H9 (cell line): ENCODE measurements around the gene MARS1. TPM values are rescaled to one million over a fixed set of nuclear protein-coding genes. Genes with fewer than 3 reads are reported as not detected.
A peak's percentile ranks its signal among the peaks of the same experiment; 100 is the strongest.

ENCODE experiments used
- DNase-seq: peaks from one replicate; pipeline ENCODE4 v3.0.0-alpha.2; 2017
- H2AFZ ChIP-seq: one replicate; pipeline ENCODE4 v1.6.1; 2013; ENCODE audit warnings: mild to moderate bottlenecking, low read length, control low read depth, moderate library complexity
- H2AK5ac ChIP-seq: 2 replicates; pipeline ENCODE4 v1.6.1; 2013; ENCODE audit warnings: low read length, control low read depth, mixed read lengths; ENCODE audit not compliant: insufficient read length
- H2BK120ac ChIP-seq: one replicate; pipeline ENCODE4 v1.6.1; 2013; ENCODE audit warnings: low read depth, mild to moderate bottlenecking, low read length, control low read depth, inconsistent platforms; ENCODE audit not compliant: poor library complexity, severe bottlenecking
- H2BK12ac ChIP-seq: 2 replicates; pipeline ENCODE4 v1.6.1; 2013; ENCODE audit warnings: low read length, control low read depth, mixed read lengths, low read depth; ENCODE audit not compliant: insufficient read length
- H2BK15ac ChIP-seq: 2 replicates; pipeline ENCODE4 v1.6.1; 2013; ENCODE audit warnings: low read depth, low read length, control low read depth
- H2BK20ac ChIP-seq: one replicate; pipeline ENCODE4 v1.6.1; 2013; ENCODE audit warnings: low read depth, mild to moderate bottlenecking, low read length, control low read depth, inconsistent platforms; ENCODE audit not compliant: poor library complexity, severe bottlenecking
- H2BK5ac ChIP-seq: 2 replicates; pipeline ENCODE4 v1.6.1; 2013; ENCODE audit warnings: low read length, control low read depth, mixed read lengths; ENCODE audit not compliant: insufficient read length
- H3K14ac ChIP-seq: 2 replicates; pipeline ENCODE4 v1.6.1; 2013; ENCODE audit warnings: low read length, control low read depth; ENCODE audit not compliant: insufficient read depth
- H3K18ac ChIP-seq: 2 replicates; pipeline ENCODE4 v1.6.1; 2013; ENCODE audit warnings: low read depth, mild to moderate bottlenecking, mixed read lengths, low read length, control low read depth; ENCODE audit not compliant: insufficient read length
- H3K23ac ChIP-seq: 2 replicates; pipeline ENCODE4 v1.6.1; 2013; ENCODE audit warnings: low read length, control low read depth, mixed read lengths, low read depth; ENCODE audit not compliant: insufficient read length
- H3K23me2 ChIP-seq: 2 replicates; pipeline ENCODE4 v1.6.1; 2013; ENCODE audit warnings: low read depth, mild to moderate bottlenecking, mixed read lengths, low read length, control low read depth; ENCODE audit not compliant: insufficient read length, poor library complexity, severe bottlenecking
- H3K27ac ChIP-seq: 2 replicates; pipeline ENCODE4 v1.5.1; 2013; ENCODE audit warnings: low read length, control low read depth, mixed read lengths, low read depth; ENCODE audit not compliant: insufficient read length
- H3K27me3 ChIP-seq: 2 replicates; pipeline ENCODE4 v1.6.1; 2013; ENCODE audit warnings: low read length, control low read depth, inconsistent platforms; ENCODE audit not compliant: insufficient read depth
- H3K4ac ChIP-seq: 2 replicates; pipeline ENCODE4 v1.6.1; 2013; ENCODE audit warnings: low read depth, mild to moderate bottlenecking, control low read depth, inconsistent platforms, low read length, moderate library complexity
- H3K4me1 ChIP-seq: 2 replicates; pipeline ENCODE4 v1.6.1; 2013; ENCODE audit warnings: low read length, control low read depth, inconsistent platforms; ENCODE audit not compliant: insufficient read depth
- H3K4me2 ChIP-seq: 2 replicates; pipeline ENCODE4 v1.6.1; 2013; ENCODE audit warnings: low read length, control low read depth, mixed read lengths; ENCODE audit not compliant: insufficient read length, insufficient read depth
- H3K56ac ChIP-seq: 2 replicates; pipeline ENCODE4 v1.6.1; 2013; ENCODE audit warnings: low read depth, mild to moderate bottlenecking, mixed read lengths, low read length, control low read depth; ENCODE audit not compliant: insufficient read length
- H3K79me1 ChIP-seq: 2 replicates; pipeline ENCODE4 v1.6.1; 2013; ENCODE audit warnings: low read depth, mild to moderate bottlenecking, moderate library complexity, low read length, control low read depth, inconsistent platforms; ENCODE audit not compliant: insufficient read depth, poor library complexity, severe bottlenecking
- H3K79me2 ChIP-seq: 2 replicates; pipeline ENCODE4 v1.6.1; 2013; ENCODE audit warnings: low read length, control low read depth, inconsistent platforms; ENCODE audit not compliant: insufficient read depth
- H3K9ac ChIP-seq: 2 replicates; pipeline ENCODE4 v1.6.1; 2013; ENCODE audit warnings: low read length, control low read depth, mixed read lengths; ENCODE audit not compliant: insufficient read length; ENCODE audit errors: extremely low read depth
- H3K9me3 ChIP-seq: one replicate; pipeline ENCODE4 v1.6.1; 2013; ENCODE audit warnings: low read depth, low read length, inconsistent platforms; ENCODE audit not compliant: control insufficient read depth
- H3T11ph ChIP-seq: one replicate; pipeline ENCODE4 v1.6.1; 2013; ENCODE audit warnings: mild to moderate bottlenecking, low read length, control low read depth, inconsistent platforms
- H4K20me1 ChIP-seq: one replicate; pipeline ENCODE4 v1.6.1; 2013; ENCODE audit not compliant: control insufficient read depth, insufficient read length, insufficient read depth
- H4K5ac ChIP-seq: 2 replicates; pipeline ENCODE4 v1.6.1; 2013; ENCODE audit warnings: low read depth, mild to moderate bottlenecking, mixed read lengths, low read length, control low read depth; ENCODE audit not compliant: insufficient read length
- H4K8ac ChIP-seq: replicated peaks from 2 replicates; pipeline ENCODE4 v1.6.1; 2013; ENCODE audit warnings: low read length, control low read depth, mixed read lengths, low read depth; ENCODE audit not compliant: insufficient read length
- H4K91ac ChIP-seq: 2 replicates; pipeline ENCODE4 v1.6.1; 2013; ENCODE audit warnings: low read depth, mild to moderate bottlenecking, moderate library complexity, mixed read lengths, low read length, control low read depth; ENCODE audit not compliant: insufficient read length
- H3K27ac Mint-ChIP-seq, 3 experiments: 2 replicates in 2 of 3; 3 replicates in 1 of 3; pipeline ENCODE4 v1.8.0; 2020 to 2021; ENCODE audit warnings: mixed read lengths in 3 of 3, mild to moderate bottlenecking in 1 of 3, moderate library complexity in 1 of 3
- H3K27me3 Mint-ChIP-seq: 2 replicates; pipeline ENCODE4 v1.8.0; 2021; ENCODE audit warnings: low read depth, mild to moderate bottlenecking, moderate library complexity, mixed read lengths
- H3K36me3 Mint-ChIP-seq, 3 experiments: 2 replicates in 2 of 3; 3 replicates in 1 of 3; pipeline ENCODE4 v1.8.0; 2020 to 2021; ENCODE audit warnings: low read depth in 3 of 3, mixed read lengths in 3 of 3; ENCODE audit not compliant: insufficient read depth in 1 of 3
- H3K4me1 Mint-ChIP-seq, 2 experiments: 2 replicates each; pipeline ENCODE4 v1.8.0; 2020; ENCODE audit warnings: mixed read lengths in 2 of 2
- H3K4me3 Mint-ChIP-seq, 2 experiments: 2 replicates in 1 of 2; 3 replicates in 1 of 2; pipeline ENCODE4 v1.8.0; 2020 to 2021; ENCODE audit warnings: mild to moderate bottlenecking in 2 of 2, mixed read lengths in 2 of 2, moderate library complexity in 1 of 2
- H3K9me3 Mint-ChIP-seq, 2 experiments: 2 replicates in 1 of 2; 3 replicates in 1 of 2; pipeline ENCODE4 v1.8.0; 2020; ENCODE audit warnings: mild to moderate bottlenecking in 2 of 2, mixed read lengths in 2 of 2, moderate library complexity in 1 of 2
- WGBS: extraction: QIAGEN DNeasy Blood & Tissue Kit; methylation state at CpG from one replicate; pipeline ENCODE4 v1.1.7; 2013; ENCODE audit warnings: missing lambda C conversion rate, low lambda C conversion rate, mixed read lengths; ENCODE audit not compliant: insufficient read length; ENCODE audit errors: extremely low coverage; 5-methylcytosine and 5-hydroxymethylcytosine counted together
- total RNA-seq: library from RNA; stranded (reverse); gene quantifications from 2 replicates; pipeline ENCODE4 v1.2.1, GENCODE V29; 2021
- TF ChIP-seq, protein P1 (sequence below): fragments of 200-600 bp; sonication (generic); conservative IDR thresholded peaks from 3 replicates; pipeline ENCODE4 v1.8.0; 2021; ENCODE audit warnings: antibody characterized with exemption, mild to moderate bottlenecking

MARS1 gene
- total RNA-seq, 1 experiment from 2014 or later: 368 TPM

DNA sequence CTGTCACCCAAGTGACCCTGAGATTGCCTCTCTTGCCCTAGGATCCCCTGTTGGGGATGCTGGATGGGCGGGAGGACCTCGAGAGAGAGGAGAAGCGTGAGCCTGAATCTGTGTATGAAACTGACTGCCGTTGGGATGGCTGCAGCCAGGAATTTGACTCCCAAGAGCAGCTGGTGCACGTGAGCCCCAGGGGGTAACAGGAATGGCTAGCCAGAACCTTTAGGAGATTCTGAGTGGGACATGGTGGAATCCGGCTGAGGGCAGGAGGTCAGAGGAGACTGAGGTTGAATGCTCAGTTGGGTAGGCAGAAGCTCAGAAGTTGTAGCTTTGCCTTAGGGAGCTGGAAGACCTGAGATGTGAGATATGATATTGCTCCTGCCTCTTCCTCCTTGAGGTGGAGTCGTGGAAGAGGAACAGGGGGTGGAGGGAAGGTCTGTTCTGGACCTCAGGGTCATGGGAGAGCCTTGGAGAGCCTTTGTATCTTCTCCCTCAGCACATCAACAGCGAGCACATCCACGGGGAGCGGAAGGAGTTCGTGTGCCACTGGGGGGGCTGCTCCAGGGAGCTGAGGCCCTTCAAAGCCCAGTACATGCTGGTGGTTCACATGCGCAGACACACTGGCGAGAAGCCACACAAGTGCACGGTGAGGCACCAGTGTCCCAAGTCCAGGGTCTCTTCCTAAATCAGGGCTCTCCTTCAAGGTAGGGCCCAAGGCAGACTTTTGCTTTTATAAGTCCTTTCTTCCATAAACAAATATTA, 21.9 kb upstream of the MARS1 start:
- no peak overlapping the region for H3K56ac ChIP-seq
- no peaks in the 10 kb centered on the region for H3K9me3 Mint-ChIP-seq
- no peak overlapping the region for H3K4me3 Mint-ChIP-seq
- H3K18ac ChIP-seq: no peak overlapping the region
- H2BK120ac ChIP-seq: no peak overlapping the region
- DNase-seq: peak; percentile 17
- H2BK5ac ChIP-seq: no peak overlapping the region
- H3T11ph ChIP-seq: no peak overlapping the region
- H2BK12ac ChIP-seq: no peak overlapping the region
- H3K23ac ChIP-seq: no peak overlapping the region
- H2AK5ac ChIP-seq: no peak overlapping the region
- no peak overlapping the region for H2AFZ ChIP-seq
- H4K8ac ChIP-seq: no peak overlapping the region
- H3K14ac ChIP-seq: no peak overlapping the region
- peaks cover 0 to 36% (median 19%) of the 10 kb centered on the region in 3 experiments for H3K36me3 Mint-ChIP-seq
- H3K9ac ChIP-seq: no peak overlapping the region
- H3K4ac ChIP-seq: no peak overlapping the region
- no peaks in the 10 kb centered on the region for H3K79me1 ChIP-seq
- no CpG with 5 or more reads among the region's 14 CpGs for WGBS
- H3K27ac ChIP-seq: no peak overlapping the region
- H3K4me1 ChIP-seq: no peaks in the 10 kb centered on the region
- no peak overlapping the region for H3K27ac Mint-ChIP-seq
- no peak overlapping the region for H4K5ac ChIP-seq
- H3K23me2 ChIP-seq: peaks cover 2% of the 10 kb centered on the region
- H3K79me2 ChIP-seq: no peaks in the 10 kb centered on the region
- H2BK15ac ChIP-seq: no peak overlapping the region
- no peaks in the 10 kb centered on the region for H4K20me1 ChIP-seq
- TF ChIP-seq, protein P1, sequence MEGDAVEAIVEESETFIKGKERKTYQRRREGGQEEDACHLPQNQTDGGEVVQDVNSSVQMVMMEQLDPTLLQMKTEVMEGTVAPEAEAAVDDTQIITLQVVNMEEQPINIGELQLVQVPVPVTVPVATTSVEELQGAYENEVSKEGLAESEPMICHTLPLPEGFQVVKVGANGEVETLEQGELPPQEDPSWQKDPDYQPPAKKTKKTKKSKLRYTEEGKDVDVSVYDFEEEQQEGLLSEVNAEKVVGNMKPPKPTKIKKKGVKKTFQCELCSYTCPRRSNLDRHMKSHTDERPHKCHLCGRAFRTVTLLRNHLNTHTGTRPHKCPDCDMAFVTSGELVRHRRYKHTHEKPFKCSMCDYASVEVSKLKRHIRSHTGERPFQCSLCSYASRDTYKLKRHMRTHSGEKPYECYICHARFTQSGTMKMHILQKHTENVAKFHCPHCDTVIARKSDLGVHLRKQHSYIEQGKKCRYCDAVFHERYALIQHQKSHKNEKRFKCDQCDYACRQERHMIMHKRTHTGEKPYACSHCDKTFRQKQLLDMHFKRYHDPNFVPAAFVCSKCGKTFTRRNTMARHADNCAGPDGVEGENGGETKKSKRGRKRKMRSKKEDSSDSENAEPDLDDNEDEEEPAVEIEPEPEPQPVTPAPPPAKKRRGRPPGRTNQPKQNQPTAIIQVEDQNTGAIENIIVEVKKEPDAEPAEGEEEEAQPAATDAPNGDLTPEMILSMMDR: no peak
- no peak overlapping the region for H3K4me2 ChIP-seq
- peaks cover 40% of the 10 kb centered on the region for H3K27me3 Mint-ChIP-seq
- H3K4me1 Mint-ChIP-seq: peaks cover 9 to 12% of the 10 kb centered on the region in 2 experiments
- no peaks in the 10 kb centered on the region for H3K27me3 ChIP-seq
- H3K9me3 ChIP-seq: no peaks in the 10 kb centered on the region
- H4K91ac ChIP-seq: no peak overlapping the region
- H2BK20ac ChIP-seq: no peak overlapping the region
